Nephron (organoid): ENCODE measurements around the gene SEMA3A.

Source experiments
- H3K27ac Mint-ChIP-seq, 3 experiments: 2 replicates each; pipeline ENCODE4 v1.8.0; 2020; ENCODE audit warnings: mixed read lengths in 3 of 3, mild to moderate bottlenecking in 2 of 3, moderate library complexity in 1 of 3
- H3K27me3 Mint-ChIP-seq: 2 replicates; pipeline ENCODE4 v1.8.0; 2021; ENCODE audit warnings: low read depth, mild to moderate bottlenecking, moderate library complexity, mixed read lengths
- H3K36me3 Mint-ChIP-seq: 2 replicates; pipeline ENCODE4 v1.8.0; 2020; ENCODE audit warnings: low read depth, mixed read lengths
- H3K4me1 Mint-ChIP-seq: 2 replicates; pipeline ENCODE4 v1.8.0; 2020; ENCODE audit warnings: mixed read lengths
- H3K4me3 Mint-ChIP-seq, 3 experiments: 2 replicates each; pipeline ENCODE4 v1.8.0; 2020; ENCODE audit warnings: mild to moderate bottlenecking in 3 of 3, mixed read lengths in 3 of 3, moderate library complexity in 2 of 3
- H3K9me3 Mint-ChIP-seq: 2 replicates; pipeline ENCODE4 v1.8.0; 2020; ENCODE audit warnings: mixed read lengths
- TF ChIP-seq, protein P1 (sequence below), 3 experiments: fragments of 200-600 bp; sonication (generic); IDR thresholded peaks; one replicate each; pipeline ENCODE4 v1.5.0; 2021; ENCODE audit warnings: antibody characterized with exemption in 3 of 3; ENCODE audit not compliant: unreplicated experiment in 3 of 3

SEMA3A gene

DNA sequence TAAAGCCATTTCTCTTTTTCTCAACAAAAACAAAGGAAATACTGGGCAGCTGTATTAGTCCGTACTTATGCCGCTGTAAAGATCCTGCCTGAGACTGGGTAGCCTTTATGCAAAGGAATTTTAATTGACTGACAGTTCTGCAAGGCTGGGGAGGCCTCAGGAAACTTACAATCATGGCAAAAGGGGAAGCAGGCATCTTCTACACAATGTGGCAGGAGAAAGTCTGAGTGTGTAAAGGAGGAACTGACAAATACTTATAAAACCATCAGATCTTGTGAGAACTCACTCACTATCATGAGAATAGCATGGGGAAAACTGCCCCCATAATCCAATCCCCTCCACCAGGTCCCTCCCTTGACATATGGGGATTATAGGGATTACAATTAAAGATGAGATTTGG lies 264.3 kb downstream of the SEMA3A start:
- Mint-ChIP-seq H3K36me3 (no peaks in the 10 kb centered on the region), H3K4me3 (no peak overlapping the region), H3K4me1 (no peaks in the 10 kb centered on the region), H3K9me3 (no peaks in the 10 kb centered on the region), H3K27me3 (no peaks in the 10 kb centered on the region), H3K27ac (no peak overlapping the region)
- TF ChIP-seq, protein P1, sequence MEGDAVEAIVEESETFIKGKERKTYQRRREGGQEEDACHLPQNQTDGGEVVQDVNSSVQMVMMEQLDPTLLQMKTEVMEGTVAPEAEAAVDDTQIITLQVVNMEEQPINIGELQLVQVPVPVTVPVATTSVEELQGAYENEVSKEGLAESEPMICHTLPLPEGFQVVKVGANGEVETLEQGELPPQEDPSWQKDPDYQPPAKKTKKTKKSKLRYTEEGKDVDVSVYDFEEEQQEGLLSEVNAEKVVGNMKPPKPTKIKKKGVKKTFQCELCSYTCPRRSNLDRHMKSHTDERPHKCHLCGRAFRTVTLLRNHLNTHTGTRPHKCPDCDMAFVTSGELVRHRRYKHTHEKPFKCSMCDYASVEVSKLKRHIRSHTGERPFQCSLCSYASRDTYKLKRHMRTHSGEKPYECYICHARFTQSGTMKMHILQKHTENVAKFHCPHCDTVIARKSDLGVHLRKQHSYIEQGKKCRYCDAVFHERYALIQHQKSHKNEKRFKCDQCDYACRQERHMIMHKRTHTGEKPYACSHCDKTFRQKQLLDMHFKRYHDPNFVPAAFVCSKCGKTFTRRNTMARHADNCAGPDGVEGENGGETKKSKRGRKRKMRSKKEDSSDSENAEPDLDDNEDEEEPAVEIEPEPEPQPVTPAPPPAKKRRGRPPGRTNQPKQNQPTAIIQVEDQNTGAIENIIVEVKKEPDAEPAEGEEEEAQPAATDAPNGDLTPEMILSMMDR (IDR thresholded peaks at IDR 0.05; ENCODE audit: unreplicated experiment in 3 of 3) = no peak

DNA sequence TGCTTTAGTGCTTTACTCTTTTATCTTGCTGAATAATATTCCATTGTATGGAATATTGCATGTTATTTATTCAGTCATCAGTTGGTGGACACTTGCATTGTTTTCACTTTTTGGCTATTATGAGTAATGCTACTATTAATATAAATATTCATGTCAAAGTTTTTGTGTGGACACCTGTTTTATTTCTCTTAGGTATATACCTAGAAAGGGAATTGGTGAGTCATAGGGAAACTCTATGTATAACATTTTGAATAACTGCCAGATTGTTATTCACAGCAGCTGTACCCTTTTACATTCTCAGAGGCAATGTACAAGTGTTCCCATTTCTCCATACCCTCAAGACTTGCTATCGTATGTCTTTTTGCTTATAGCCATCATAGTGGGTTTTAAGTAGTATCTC lies 268.7 kb downstream of the SEMA3A start:
- Mint-ChIP-seq H3K27ac (no peak overlapping the region), H3K9me3 (no peaks in the 10 kb centered on the region)

DNA sequence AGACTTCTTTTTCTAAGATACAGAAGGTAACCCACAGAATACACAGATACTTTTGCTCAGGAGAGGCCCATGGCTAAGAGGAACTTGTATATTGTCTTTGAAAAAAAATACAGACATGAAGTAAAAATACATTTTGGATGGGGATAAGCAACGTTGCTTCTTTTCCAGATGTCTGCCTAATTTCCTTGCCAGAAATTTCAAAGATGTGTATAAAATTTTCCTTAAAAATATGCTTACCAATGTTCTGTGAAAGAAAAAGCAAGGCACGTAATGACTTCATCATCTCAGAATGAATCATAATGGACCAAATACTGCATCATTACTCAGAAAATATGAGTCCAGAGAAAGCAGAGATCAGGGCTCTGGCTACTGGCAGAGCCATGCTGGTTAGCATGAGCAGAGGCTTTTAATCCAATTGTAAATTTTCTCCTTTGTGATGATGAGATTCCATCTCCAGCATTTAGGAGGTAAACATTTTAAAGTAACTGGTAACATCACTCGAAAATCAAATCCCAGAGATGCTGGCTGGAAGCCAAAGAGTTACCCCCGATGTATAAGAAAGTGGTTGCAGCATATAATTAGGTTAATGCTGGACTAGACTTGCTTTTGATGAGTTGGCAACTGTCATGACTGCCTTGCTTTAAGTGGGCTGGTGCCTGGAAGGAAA lies 272.5 kb downstream of the SEMA3A start:
- Mint-ChIP-seq H3K4me1 (peaks cover 11% of the 10 kb centered on the region), H3K27ac (peak overlapping the region; percentile 82 to 85 (median 82)), H3K4me3 (no peak overlapping the region), H3K27me3 (no peaks in the 10 kb centered on the region), H3K9me3 (peaks cover 6% of the 10 kb centered on the region), H3K36me3 (no peaks in the 10 kb centered on the region)
- TF ChIP-seq, protein P1 (IDR thresholded peaks at IDR 0.05; ENCODE audit: unreplicated experiment in 3 of 3) = no peak

More for the DNA sequence above, 268.7 kb downstream of the SEMA3A start:
- no peaks in the 10 kb centered on the region for H3K36me3 Mint-ChIP-seq
- H3K27me3 Mint-ChIP-seq = no peaks in the 10 kb centered on the region
- peaks cover 11% of the 10 kb centered on the region for H3K4me1 Mint-ChIP-seq
- no peak overlapping the region for H3K4me3 Mint-ChIP-seq
- TF ChIP-seq, protein P1 (IDR thresholded peaks at IDR 0.05; ENCODE audit: unreplicated experiment in 3 of 3) = no peak

GRCh38 chr7:83921271-83921940 lies 273.2 kb downstream of the SEMA3A start:
- TF ChIP-seq, protein P1 (IDR thresholded peaks at IDR 0.05; ENCODE audit: unreplicated experiment in 3 of 3) = no peak
- H3K9me3 Mint-ChIP-seq = peaks cover 6% of the 10 kb centered on the region
- H3K4me3 Mint-ChIP-seq = no peak overlapping the region
- peaks cover 11% of the 10 kb centered on the region for H3K4me1 Mint-ChIP-seq
- peak overlapping the region; percentile 82 to 85 (median 82) for H3K27ac Mint-ChIP-seq
- H3K27me3 Mint-ChIP-seq = no peaks in the 10 kb centered on the region
- H3K36me3 Mint-ChIP-seq = no peaks in the 10 kb centered on the region

GRCh38 chr7:83918142-83918541 lies 276.4 kb downstream of the SEMA3A start:
- Mint-ChIP-seq H3K36me3 (no peaks in the 10 kb centered on the region), H3K4me1 (peaks cover 11% of the 10 kb centered on the region), H3K4me3 (no peak overlapping the region), H3K27ac (no peak overlapping the region), H3K9me3 (peaks cover 6% of the 10 kb centered on the region), H3K27me3 (no peaks in the 10 kb centered on the region)
- TF ChIP-seq, protein P1 (IDR thresholded peaks at IDR 0.05; ENCODE audit: unreplicated experiment in 3 of 3) = no peak

DNA sequence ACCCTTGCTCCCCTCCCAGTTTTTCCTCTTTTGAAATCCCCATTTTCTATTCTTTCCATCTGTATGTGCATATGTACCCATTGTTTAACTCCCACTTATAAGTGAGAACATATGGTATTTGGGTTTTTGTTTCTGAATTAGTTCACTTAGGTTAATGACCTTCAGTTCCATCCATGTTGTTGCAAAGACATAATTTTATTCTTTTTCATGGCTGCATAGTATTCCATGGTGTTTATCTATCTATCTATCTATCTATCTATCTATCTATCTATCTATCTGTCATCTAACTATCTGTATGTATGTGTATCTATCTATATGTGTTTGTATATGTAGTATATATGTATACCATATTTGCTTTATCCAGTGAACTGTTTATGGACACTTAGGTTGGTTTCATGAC lies 281.4 kb downstream of the SEMA3A start:
- Mint-ChIP-seq H3K9me3 (no peaks in the 10 kb centered on the region), H3K4me1 (no peaks in the 10 kb centered on the region), H3K36me3 (no peaks in the 10 kb centered on the region), H3K4me3 (no peak overlapping the region), H3K27me3 (no peaks in the 10 kb centered on the region), H3K27ac (no peak overlapping the region)
- TF ChIP-seq, protein P1 (IDR thresholded peaks at IDR 0.05; ENCODE audit: unreplicated experiment in 3 of 3) = no peak
